Prostate gland (tissue), 2 donors: ENCODE results near the gene SMYD3.

Source experiments
- POLR2A ChIP-seq: fragments of 450-650 bp; IDR thresholded peaks from one replicate; pipeline ENCODE4 v1.6.1; 2016; ENCODE audit warnings: antibody characterized with exemption, mild to moderate bottlenecking
- POLR2AphosphoS5 ChIP-seq: sonication (generic); formaldehyde crosslinking; IDR thresholded peaks from one replicate; pipeline ENCODE4 v1.6.1; 2017; ENCODE audit warnings: antibody characterized with exemption
- TF ChIP-seq, protein P1 (sequence below), 4 experiments: fragments of 200-600 bp in 2 of 4; fragments of 450-650 bp in 2 of 4; sonication (generic) in 2 of 4; IDR thresholded peaks; 1 replicate in 3 of 4; 2 replicates in 1 of 4; pipeline ENCODE4 v1.5.1; 2016 to 2019; ENCODE audit warnings: antibody characterized with exemption in 4 of 4, mild to moderate bottlenecking in 2 of 4, moderate library complexity in 2 of 4

DNA sequence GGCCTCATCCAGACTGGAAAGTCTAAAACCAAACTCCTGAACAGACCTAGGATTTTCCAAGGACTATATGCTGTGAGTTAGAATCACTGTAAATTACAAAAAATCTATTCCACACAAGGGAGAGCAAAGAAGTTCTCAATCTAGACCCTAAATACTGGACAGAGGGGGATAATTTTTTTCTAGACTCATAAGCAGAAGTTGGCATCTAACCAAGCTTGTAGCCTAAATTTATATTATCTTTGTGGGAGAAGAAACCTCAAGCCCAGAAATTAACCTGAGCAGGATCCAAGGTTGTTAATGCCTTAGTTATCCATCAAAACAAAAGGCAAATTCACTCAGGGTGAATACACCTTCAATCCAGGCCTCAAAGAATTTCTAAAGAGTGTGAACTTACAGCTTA, 290.2 kb downstream of the SMYD3 start:
- TF ChIP-seq, protein P1, sequence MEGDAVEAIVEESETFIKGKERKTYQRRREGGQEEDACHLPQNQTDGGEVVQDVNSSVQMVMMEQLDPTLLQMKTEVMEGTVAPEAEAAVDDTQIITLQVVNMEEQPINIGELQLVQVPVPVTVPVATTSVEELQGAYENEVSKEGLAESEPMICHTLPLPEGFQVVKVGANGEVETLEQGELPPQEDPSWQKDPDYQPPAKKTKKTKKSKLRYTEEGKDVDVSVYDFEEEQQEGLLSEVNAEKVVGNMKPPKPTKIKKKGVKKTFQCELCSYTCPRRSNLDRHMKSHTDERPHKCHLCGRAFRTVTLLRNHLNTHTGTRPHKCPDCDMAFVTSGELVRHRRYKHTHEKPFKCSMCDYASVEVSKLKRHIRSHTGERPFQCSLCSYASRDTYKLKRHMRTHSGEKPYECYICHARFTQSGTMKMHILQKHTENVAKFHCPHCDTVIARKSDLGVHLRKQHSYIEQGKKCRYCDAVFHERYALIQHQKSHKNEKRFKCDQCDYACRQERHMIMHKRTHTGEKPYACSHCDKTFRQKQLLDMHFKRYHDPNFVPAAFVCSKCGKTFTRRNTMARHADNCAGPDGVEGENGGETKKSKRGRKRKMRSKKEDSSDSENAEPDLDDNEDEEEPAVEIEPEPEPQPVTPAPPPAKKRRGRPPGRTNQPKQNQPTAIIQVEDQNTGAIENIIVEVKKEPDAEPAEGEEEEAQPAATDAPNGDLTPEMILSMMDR (IDR thresholded peaks at IDR 0.05) = no peak
- TF ChIP-seq POLR2A (no peak), POLR2AphosphoS5 (no peak)
